GM23338 (cell line): ENCODE results near the gene RETSAT.

Source experiments
- CREB1 ChIP-seq: fragments of 250-450 bp; sonication (Bioruptor Pico); IDR thresholded peaks from 2 replicates; pipeline ENCODE4 v1.5.0; 2020; ENCODE audit warnings: low read depth, mild to moderate bottlenecking, moderate library complexity
- EZH2 ChIP-seq: fragments of 200-600 bp; sonication (generic); IDR thresholded peaks from one replicate; pipeline ENCODE4 v1.8.0; 2017; ENCODE audit warnings: antibody characterized with exemption, mild to moderate bottlenecking, low read depth; ENCODE audit not compliant: unreplicated experiment
- EZH2phosphoT487 ChIP-seq: fragments of 200-600 bp; sonication (generic); IDR thresholded peaks from one replicate; pipeline ENCODE4 v1.8.1; 2018; ENCODE audit warnings: antibody characterized with exemption; ENCODE audit not compliant: unreplicated experiment
- JUNB ChIP-seq: IDR thresholded peaks from one replicate; pipeline ENCODE4 v1.6.1; 2016; ENCODE audit warnings: antibody characterized with exemption; ENCODE audit not compliant: unreplicated experiment
- NANOG ChIP-seq: IDR thresholded peaks from 2 replicates; pipeline ENCODE4 v1.6.1; 2016; ENCODE audit warnings: antibody characterized with exemption, borderline replicate concordance
- POLR2AphosphoS5 ChIP-seq: IDR thresholded peaks from 2 replicates; pipeline ENCODE4 v1.6.1; 2016; ENCODE audit warnings: antibody characterized with exemption, low read depth
- STAT1 ChIP-seq: IDR thresholded peaks from one replicate; pipeline ENCODE4 v1.6.1; 2016; ENCODE audit warnings: antibody characterized with exemption; ENCODE audit not compliant: unreplicated experiment
- ZNF331 ChIP-seq: fragments of 250-450 bp; sonication (Bioruptor Pico); IDR thresholded peaks from 2 replicates; pipeline ENCODE4 v1.5.0; 2020; ENCODE audit warnings: low read depth, mild to moderate bottlenecking, moderate library complexity
- TF ChIP-seq, protein P1 (sequence below), 2 experiments: fragments of 200-600 bp in 1 of 2; sonication (generic) in 1 of 2; conservative IDR thresholded peaks; 2 replicates each; pipeline versions ENCODE4 v1.5.1 to v1.6.1; 2016 to 2017; ENCODE audit warnings: antibody characterized with exemption in 2 of 2, low read depth in 2 of 2, mild to moderate bottlenecking in 2 of 2, moderate library complexity in 1 of 2
- TF ChIP-seq, protein P2 (sequence below): IDR thresholded peaks from one replicate; pipeline ENCODE4 v1.6.1; 2018; ENCODE audit warnings: antibody characterized with exemption; ENCODE audit not compliant: unreplicated experiment
- TF ChIP-seq, protein P3 (sequence below): IDR thresholded peaks from 2 replicates; pipeline ENCODE4 v1.6.1; 2016; ENCODE audit warnings: antibody characterized with exemption
- TF ChIP-seq, protein P4 (sequence below): fragments of 250-450 bp; sonication (Bioruptor Pico); IDR thresholded peaks from 2 replicates; pipeline ENCODE4 v1.5.0; 2020; ENCODE audit warnings: mild to moderate bottlenecking, moderate library complexity

DNA sequence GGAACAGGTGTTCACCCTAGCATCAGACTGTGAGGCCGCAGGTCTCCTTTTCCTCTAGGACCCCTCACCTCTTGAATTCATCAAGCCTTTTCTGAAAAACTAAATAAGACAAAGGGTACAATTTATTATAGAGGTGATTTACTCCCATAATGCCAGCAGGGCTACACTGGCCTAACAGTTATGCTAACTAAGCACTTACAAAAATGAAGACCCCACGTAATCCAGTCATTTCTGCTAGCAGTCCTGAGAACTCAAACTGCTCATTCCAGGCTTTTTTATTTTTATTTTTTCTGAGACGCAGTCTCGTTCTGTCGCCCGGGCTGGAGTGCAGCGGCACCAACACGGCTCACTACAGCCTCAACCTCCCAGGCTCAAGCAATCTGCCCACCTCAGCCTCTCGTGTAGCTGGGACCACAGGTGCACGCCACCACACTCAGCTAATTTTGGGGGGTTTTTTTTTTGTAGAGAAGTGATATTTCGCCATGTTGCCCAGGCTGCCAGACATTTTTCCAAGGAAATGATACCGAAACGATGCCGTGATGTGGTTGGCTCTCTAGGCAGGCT, 41.7 kb upstream of the RETSAT start:
- TF ChIP-seq, protein P1, sequence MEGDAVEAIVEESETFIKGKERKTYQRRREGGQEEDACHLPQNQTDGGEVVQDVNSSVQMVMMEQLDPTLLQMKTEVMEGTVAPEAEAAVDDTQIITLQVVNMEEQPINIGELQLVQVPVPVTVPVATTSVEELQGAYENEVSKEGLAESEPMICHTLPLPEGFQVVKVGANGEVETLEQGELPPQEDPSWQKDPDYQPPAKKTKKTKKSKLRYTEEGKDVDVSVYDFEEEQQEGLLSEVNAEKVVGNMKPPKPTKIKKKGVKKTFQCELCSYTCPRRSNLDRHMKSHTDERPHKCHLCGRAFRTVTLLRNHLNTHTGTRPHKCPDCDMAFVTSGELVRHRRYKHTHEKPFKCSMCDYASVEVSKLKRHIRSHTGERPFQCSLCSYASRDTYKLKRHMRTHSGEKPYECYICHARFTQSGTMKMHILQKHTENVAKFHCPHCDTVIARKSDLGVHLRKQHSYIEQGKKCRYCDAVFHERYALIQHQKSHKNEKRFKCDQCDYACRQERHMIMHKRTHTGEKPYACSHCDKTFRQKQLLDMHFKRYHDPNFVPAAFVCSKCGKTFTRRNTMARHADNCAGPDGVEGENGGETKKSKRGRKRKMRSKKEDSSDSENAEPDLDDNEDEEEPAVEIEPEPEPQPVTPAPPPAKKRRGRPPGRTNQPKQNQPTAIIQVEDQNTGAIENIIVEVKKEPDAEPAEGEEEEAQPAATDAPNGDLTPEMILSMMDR (conservative IDR thresholded peaks at IDR 0.05; ENCODE audit: low read depth in 2 of 2), result no peak
- TF ChIP-seq CREB1 (no peak), POLR2AphosphoS5 (no peak), EZH2 (no peak), JUNB (no peak), NANOG (no peak), STAT1 (no peak), ZNF331 (CRISPR knock-in tag) (no peak), EZH2phosphoT487 (no peak)
- TF ChIP-seq, protein P2, sequence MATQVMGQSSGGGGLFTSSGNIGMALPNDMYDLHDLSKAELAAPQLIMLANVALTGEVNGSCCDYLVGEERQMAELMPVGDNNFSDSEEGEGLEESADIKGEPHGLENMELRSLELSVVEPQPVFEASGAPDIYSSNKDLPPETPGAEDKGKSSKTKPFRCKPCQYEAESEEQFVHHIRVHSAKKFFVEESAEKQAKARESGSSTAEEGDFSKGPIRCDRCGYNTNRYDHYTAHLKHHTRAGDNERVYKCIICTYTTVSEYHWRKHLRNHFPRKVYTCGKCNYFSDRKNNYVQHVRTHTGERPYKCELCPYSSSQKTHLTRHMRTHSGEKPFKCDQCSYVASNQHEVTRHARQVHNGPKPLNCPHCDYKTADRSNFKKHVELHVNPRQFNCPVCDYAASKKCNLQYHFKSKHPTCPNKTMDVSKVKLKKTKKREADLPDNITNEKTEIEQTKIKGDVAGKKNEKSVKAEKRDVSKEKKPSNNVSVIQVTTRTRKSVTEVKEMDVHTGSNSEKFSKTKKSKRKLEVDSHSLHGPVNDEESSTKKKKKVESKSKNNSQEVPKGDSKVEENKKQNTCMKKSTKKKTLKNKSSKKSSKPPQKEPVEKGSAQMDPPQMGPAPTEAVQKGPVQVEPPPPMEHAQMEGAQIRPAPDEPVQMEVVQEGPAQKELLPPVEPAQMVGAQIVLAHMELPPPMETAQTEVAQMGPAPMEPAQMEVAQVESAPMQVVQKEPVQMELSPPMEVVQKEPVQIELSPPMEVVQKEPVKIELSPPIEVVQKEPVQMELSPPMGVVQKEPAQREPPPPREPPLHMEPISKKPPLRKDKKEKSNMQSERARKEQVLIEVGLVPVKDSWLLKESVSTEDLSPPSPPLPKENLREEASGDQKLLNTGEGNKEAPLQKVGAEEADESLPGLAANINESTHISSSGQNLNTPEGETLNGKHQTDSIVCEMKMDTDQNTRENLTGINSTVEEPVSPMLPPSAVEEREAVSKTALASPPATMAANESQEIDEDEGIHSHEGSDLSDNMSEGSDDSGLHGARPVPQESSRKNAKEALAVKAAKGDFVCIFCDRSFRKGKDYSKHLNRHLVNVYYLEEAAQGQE, result no peak
- TF ChIP-seq, protein P3, sequence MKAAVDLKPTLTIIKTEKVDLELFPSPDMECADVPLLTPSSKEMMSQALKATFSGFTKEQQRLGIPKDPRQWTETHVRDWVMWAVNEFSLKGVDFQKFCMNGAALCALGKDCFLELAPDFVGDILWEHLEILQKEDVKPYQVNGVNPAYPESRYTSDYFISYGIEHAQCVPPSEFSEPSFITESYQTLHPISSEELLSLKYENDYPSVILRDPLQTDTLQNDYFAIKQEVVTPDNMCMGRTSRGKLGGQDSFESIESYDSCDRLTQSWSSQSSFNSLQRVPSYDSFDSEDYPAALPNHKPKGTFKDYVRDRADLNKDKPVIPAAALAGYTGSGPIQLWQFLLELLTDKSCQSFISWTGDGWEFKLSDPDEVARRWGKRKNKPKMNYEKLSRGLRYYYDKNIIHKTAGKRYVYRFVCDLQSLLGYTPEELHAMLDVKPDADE, result no peak
- TF ChIP-seq, protein P4, sequence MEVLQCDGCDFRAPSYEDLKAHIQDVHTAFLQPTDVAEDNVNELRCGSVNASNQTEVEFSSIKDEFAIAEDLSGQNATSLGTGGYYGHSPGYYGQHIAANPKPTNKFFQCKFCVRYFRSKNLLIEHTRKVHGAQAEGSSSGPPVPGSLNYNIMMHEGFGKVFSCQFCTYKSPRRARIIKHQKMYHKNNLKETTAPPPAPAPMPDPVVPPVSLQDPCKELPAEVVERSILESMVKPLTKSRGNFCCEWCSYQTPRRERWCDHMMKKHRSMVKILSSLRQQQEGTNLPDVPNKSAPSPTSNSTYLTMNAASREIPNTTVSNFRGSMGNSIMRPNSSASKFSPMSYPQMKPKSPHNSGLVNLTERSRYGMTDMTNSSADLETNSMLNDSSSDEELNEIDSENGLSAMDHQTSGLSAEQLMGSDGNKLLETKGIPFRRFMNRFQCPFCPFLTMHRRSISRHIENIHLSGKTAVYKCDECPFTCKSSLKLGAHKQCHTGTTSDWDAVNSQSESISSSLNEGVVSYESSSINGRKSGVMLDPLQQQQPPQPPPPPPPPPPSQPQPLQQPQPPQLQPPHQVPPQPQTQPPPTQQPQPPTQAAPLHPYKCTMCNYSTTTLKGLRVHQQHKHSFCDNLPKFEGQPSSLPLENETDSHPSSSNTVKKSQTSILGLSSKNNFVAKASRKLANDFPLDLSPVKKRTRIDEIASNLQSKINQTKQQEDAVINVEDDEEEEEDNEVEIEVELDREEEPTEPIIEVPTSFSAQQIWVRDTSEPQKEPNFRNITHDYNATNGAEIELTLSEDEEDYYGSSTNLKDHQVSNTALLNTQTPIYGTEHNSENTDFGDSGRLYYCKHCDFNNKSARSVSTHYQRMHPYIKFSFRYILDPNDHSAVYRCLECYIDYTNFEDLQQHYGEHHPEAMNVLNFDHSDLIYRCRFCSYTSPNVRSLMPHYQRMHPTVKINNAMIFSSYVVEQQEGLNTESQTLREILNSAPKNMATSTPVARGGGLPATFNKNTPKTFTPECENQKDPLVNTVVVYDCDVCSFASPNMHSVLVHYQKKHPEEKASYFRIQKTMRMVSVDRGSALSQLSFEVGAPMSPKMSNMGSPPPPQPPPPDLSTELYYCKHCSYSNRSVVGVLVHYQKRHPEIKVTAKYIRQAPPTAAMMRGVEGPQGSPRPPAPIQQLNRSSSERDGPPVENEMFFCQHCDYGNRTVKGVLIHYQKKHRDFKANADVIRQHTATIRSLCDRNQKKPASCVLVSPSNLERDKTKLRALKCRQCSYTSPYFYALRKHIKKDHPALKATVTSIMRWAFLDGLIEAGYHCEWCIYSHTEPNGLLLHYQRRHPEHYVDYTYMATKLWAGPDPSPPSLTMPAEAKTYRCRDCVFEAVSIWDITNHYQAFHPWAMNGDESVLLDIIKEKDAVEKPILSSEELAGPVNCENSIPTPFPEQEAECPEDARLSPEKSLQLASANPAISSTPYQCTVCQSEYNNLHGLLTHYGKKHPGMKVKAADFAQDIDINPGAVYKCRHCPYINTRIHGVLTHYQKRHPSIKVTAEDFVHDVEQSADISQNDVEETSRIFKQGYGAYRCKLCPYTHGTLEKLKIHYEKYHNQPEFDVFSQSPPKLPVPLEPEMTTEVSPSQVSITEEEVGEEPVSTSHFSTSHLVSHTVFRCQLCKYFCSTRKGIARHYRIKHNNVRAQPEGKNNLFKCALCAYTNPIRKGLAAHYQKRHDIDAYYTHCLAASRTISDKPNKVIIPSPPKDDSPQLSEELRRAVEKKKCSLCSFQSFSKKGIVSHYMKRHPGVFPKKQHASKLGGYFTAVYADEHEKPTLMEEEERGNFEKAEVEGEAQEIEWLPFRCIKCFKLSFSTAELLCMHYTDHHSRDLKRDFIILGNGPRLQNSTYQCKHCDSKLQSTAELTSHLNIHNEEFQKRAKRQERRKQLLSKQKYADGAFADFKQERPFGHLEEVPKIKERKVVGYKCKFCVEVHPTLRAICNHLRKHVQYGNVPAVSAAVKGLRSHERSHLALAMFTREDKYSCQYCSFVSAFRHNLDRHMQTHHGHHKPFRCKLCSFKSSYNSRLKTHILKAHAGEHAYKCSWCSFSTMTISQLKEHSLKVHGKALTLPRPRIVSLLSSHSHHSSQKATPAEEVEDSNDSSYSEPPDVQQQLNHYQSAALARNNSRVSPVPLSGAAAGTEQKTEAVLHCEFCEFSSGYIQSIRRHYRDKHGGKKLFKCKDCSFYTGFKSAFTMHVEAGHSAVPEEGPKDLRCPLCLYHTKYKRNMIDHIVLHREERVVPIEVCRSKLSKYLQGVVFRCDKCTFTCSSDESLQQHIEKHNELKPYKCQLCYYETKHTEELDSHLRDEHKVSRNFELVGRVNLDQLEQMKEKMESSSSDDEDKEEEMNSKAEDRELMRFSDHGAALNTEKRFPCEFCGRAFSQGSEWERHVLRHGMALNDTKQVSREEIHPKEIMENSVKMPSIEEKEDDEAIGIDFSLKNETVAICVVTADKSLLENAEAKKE (CRISPR knock-in tag), result no peak
